Mesothelial cell of epicardium (in vitro differentiated cells): ENCODE data around the gene WDR31. TPM values are rescaled to one million over a fixed set of nuclear protein-coding genes. Genes with fewer than 3 reads are reported as not detected.
"Not testable (repeated sequence)": the region's sequence is repeated elsewhere in the genome, so short reads cannot be mapped to it uniquely, and the experiment has no call there.

Source experiments
- DNase-seq, 2 experiments: peaks; one replicate each; pipeline ENCODE4 v3.0.0; 2021; ENCODE audit warnings: low spot score in 2 of 2; ENCODE audit not compliant: unreplicated experiment in 2 of 2
- H3K27ac Mint-ChIP-seq: 2 replicates; pipeline ENCODE4 v1.8.0; 2021; ENCODE audit warnings: mixed read lengths
- H3K27me3 Mint-ChIP-seq: 2 replicates; pipeline ENCODE4 v1.8.0; 2021; ENCODE audit warnings: low read depth, mixed read lengths
- H3K36me3 Mint-ChIP-seq: 2 replicates; pipeline ENCODE4 v1.8.0; 2021; ENCODE audit warnings: mixed read lengths
- H3K4me1 Mint-ChIP-seq: 2 replicates; pipeline ENCODE4 v1.8.0; 2021; ENCODE audit warnings: mixed read lengths
- H3K4me3 Mint-ChIP-seq: 2 replicates; pipeline ENCODE4 v1.8.0; 2021; ENCODE audit warnings: mild to moderate bottlenecking, moderate library complexity, mixed read lengths
- H3K9me3 Mint-ChIP-seq: 2 replicates; pipeline ENCODE4 v1.8.0; 2021; ENCODE audit warnings: mixed read lengths
- CTCF ChIP-seq: fragments of 200-600 bp; sonication (generic); IDR thresholded peaks from one replicate; pipeline ENCODE4 v1.5.0; 2021; ENCODE audit warnings: antibody characterized with exemption; ENCODE audit not compliant: unreplicated experiment
- total RNA-seq: library from RNA; stranded (reverse); gene quantifications from 3 replicates; pipeline ENCODE4 v1.2.1, GENCODE V29; 2021

Gene WDR31
- total RNA-seq, 1 donor from 2014 or later: 4.5 TPM

- no peak for DNase-seq
- TF ChIP-seq CTCF: no peak
- Mint-ChIP-seq H3K9me3 (no peaks in the 10 kb centered on the region), H3K36me3 (peaks cover 7% of the 10 kb centered on the region), H3K4me3 (no peak overlapping the region), H3K27ac (peak overlapping the region; percentile 93), H3K27me3 (no peaks in the 10 kb centered on the region), H3K4me1 (peaks cover 33% of the 10 kb centered on the region)
Observed at GRCh38 chr9:113381909-113382411, 41.9 kb upstream of the WDR31 start.

- H3K9me3 Mint-ChIP-seq, H3K4me3 Mint-ChIP-seq: not testable (repeated sequence)
- H3K27ac Mint-ChIP-seq: peak overlapping the region; percentile 93
Observed at GRCh38 chr9:113381441-113381840, 41.4 kb upstream of the WDR31 start.

GRCh38 chr9:113380869-113381378 is 40.8 kb upstream of the WDR31 start:
- Mint-ChIP-seq H3K4me3 (peak overlapping the region; percentile 1), H3K36me3 (no peaks in the 10 kb centered on the region), H3K27ac (peak overlapping the region; percentile 74), H3K9me3 (no peaks in the 10 kb centered on the region), H3K4me1 (peaks cover 33% of the 10 kb centered on the region), H3K27me3 (no peaks in the 10 kb centered on the region)
- no peak for TF ChIP-seq CTCF
- DNase-seq: no peak

More at GRCh38 chr9:113381441-113381840, 41.4 kb upstream of the WDR31 start:
- H3K36me3 Mint-ChIP-seq, H3K27me3 Mint-ChIP-seq, DNase-seq: not testable (repeated sequence)
- H3K4me1 Mint-ChIP-seq: peaks cover 33% of the 10 kb centered on the region

GRCh38 chr9:113379829-113380210 is 39.7 kb upstream of the WDR31 start:
- peak overlapping the region; percentile 92 for H3K27ac Mint-ChIP-seq
- not testable (repeated sequence) for H3K4me3 Mint-ChIP-seq, DNase-seq, H3K27me3 Mint-ChIP-seq, H3K9me3 Mint-ChIP-seq, H3K36me3 Mint-ChIP-seq
- H3K4me1 Mint-ChIP-seq: peaks cover 39% of the 10 kb centered on the region

- Mint-ChIP-seq H3K4me1 (peaks cover 39% of the 10 kb centered on the region), H3K27ac (peak overlapping the region; percentile 92), H3K4me3 (peak overlapping the region; percentile 0)
- H3K36me3 Mint-ChIP-seq, DNase-seq, H3K27me3 Mint-ChIP-seq, H3K9me3 Mint-ChIP-seq: not testable (repeated sequence)
Observed at GRCh38 chr9:113379094-113379828, 39.2 kb upstream of the WDR31 start.

GRCh38 chr9:113376634-113377567 is 36.8 kb upstream of the WDR31 start, which contains the start of gene HDHD3:
HDHD3 (minus strand) TSS chr9:113376986; CDS start chr9:113374354, 2,632 bp downstream.
- TF ChIP-seq CTCF: no peak
- no peaks in the 10 kb centered on the region for H3K27me3 Mint-ChIP-seq

More at GRCh38 chr9:113376634-113377567, 36.8 kb upstream of the WDR31 start, which contains the start of gene HDHD3:
- peaks cover 33% of the 10 kb centered on the region for H3K4me1 Mint-ChIP-seq
- H3K27ac Mint-ChIP-seq: peak within 1 kb of the TSS; percentile 89
- H3K9me3 Mint-ChIP-seq: no peaks in the 10 kb centered on the region
- peaks cover 3% of the 10 kb centered on the region for H3K36me3 Mint-ChIP-seq
- peak within 1 kb of the TSS; percentile 82 for H3K4me3 Mint-ChIP-seq
- DNase-seq: peak; percentile 60 to 76
